HG03280 (cell line): ENCODE data around the gene HHLA2.

ENCODE experiments used
- ATAC-seq: cut with Tn5 transposase; IDR thresholded peaks from one replicate; pipeline ENCODE4 v1.9.1; 2021; ENCODE audit warnings: mild to moderate bottlenecking, moderate library complexity; ENCODE audit not compliant: unreplicated experiment

Gene HHLA2

GRCh38 chr3:108416111-108416869 is 119.9 kb downstream of the HHLA2 start:
- ATAC-seq, result no peak

GRCh38 chr3:108420926-108421325 is 124.6 kb downstream of the HHLA2 start:
- no peak for ATAC-seq
